K562 (cell line): ENCODE results near the gene PPT1. TPM values are rescaled to one million over a fixed set of nuclear protein-coding genes. Genes with fewer than 3 reads are reported as not detected.

Source experiments
- ATAC-seq: fragments of 200-7000 bp; cut with Tn5 transposase; 3 replicates; pipeline ENCODE4 v1.9.1; 2020; ENCODE audit warnings: moderate library complexity
- BruUV-seq: library from RNA; stranded (reverse); fragments of 400-500 nt; replicated peaks from 2 replicates; lab custom pipeline; 2021; lab: Mats Ljungman, UMichigan
- CTCF ChIA-PET: fragments of 300-600 bp; formaldehyde crosslinking; extraction: SDS; loops from one replicate; lab custom pipeline; 2021; ENCODE audit warnings: low intra/inter-chr PET ratio; lab: Yijun Ruan, JAX
- POLR2A ChIA-PET: fragments of 300-600, 350-650 bp; sonication (Branson Sonifier 250); formaldehyde crosslinking; extraction: SDS; loops from one replicate; lab custom pipeline; 2021; ENCODE audit warnings: antibody characterized with exemption, inconsistent platforms; lab: Yijun Ruan, JAX
- DNase-seq, 4 experiments: peaks; one replicate each; pipeline versions ENCODE4 v3.0.0 to v3.0.0-alpha.2; 2011 to 2018; ENCODE audit warnings: low spot score in 3 of 4, mixed read lengths in 3 of 4; ENCODE audit errors: extremely low read depth in 1 of 4
- FAIRE-seq: peaks from 2 replicates; lab custom pipeline; 2011; peaks lifted over from hg19 to GRCh38; lab: Jason Lieb, UNC
- H2AFZ ChIP-seq: 2 replicates; pipeline ENCODE4 v1.6.0; 2011; ENCODE audit warnings: low read depth, low read length, control low read depth, inconsistent platforms
- H3K27ac ChIP-seq: fragments of 200-600 bp; 3 replicates; pipeline ENCODE4 v1.8.0; 2011; ENCODE audit warnings: low read depth, mild to moderate bottlenecking, control low read depth, inconsistent platforms, low read length, moderate library complexity, mixed read lengths; ENCODE audit errors: extremely low read depth
- H3K27me3 ChIP-seq, 2 experiments: fragments of 300-600 bp in 1 of 2; 2 replicates in 1 of 2; 3 replicates in 1 of 2; pipeline versions ENCODE4 v1.6.0 to v1.8.0; 2011; ENCODE audit warnings: inconsistent platforms in 2 of 2, low read length in 2 of 2, mild to moderate bottlenecking in 1 of 2, mixed read lengths in 1 of 2, moderate library complexity in 1 of 2; ENCODE audit not compliant: control insufficient read depth in 2 of 2, insufficient read depth in 2 of 2
- H3K36me3 ChIP-seq: fragments of 300-600 bp; 3 replicates; pipeline ENCODE4 v1.8.0; 2011; ENCODE audit warnings: mild to moderate bottlenecking, low read length, inconsistent platforms; ENCODE audit not compliant: control insufficient read depth, insufficient read depth
- H3K4me1 ChIP-seq, 2 experiments: fragments of 200-600 bp in 1 of 2; replicated peaks in 1 of 2; 2 replicates in 1 of 2; 3 replicates in 1 of 2; pipeline versions ENCODE4 v1.5.1 to v1.8.0; 2011; ENCODE audit warnings: inconsistent platforms in 2 of 2, low read length in 2 of 2, mild to moderate bottlenecking in 1 of 2, mixed read lengths in 1 of 2, moderate library complexity in 1 of 2; ENCODE audit not compliant: control insufficient read depth in 2 of 2, insufficient read depth in 2 of 2
- H3K4me2 ChIP-seq: 2 replicates; pipeline ENCODE4 v1.6.1; 2011; ENCODE audit warnings: low read length, control low read depth, inconsistent platforms, mixed read lengths; ENCODE audit not compliant: insufficient read depth
- H3K4me3 ChIP-seq: fragments of 200-600 bp; sonication (generic), shearing (Covaris generic); 2 replicates; pipeline ENCODE4 v1.5.1; 2016; ENCODE audit warnings: control low read depth, inconsistent platforms
- H3K79me2 ChIP-seq: fragments of 200-600 bp; 3 replicates; pipeline ENCODE4 v1.8.0; 2011; ENCODE audit warnings: low read length, inconsistent platforms; ENCODE audit not compliant: control insufficient read depth, insufficient read depth
- H3K9ac ChIP-seq, 2 experiments: 2 replicates each; pipeline versions ENCODE4 v1.6.0 to v1.6.1; 2011; ENCODE audit warnings: low read depth in 2 of 2, low read length in 2 of 2, control low read depth in 1 of 2, inconsistent platforms in 1 of 2, mild to moderate bottlenecking in 1 of 2, mixed read lengths in 1 of 2; ENCODE audit not compliant: insufficient read depth in 1 of 2
- H3K9me1 ChIP-seq: one replicate; pipeline ENCODE4 v1.6.0; 2011; ENCODE audit warnings: inconsistent platforms, mild to moderate bottlenecking, low read length, moderate library complexity; ENCODE audit not compliant: control insufficient read depth, insufficient read depth
- H3K9me3 ChIP-seq: replicated peaks from 2 replicates; pipeline ENCODE4 v1.5.1; 2011; ENCODE audit warnings: low read depth, low read length, inconsistent platforms; ENCODE audit not compliant: control insufficient read depth, insufficient read depth
- H4K20me1 ChIP-seq: replicated peaks from 2 replicates; pipeline ENCODE4 v1.6.1; 2011; ENCODE audit warnings: low read length, inconsistent platforms, mixed read lengths; ENCODE audit not compliant: control insufficient read depth, insufficient read depth
- ARID1B ChIP-seq: fragments of 450-650 bp; IDR thresholded peaks from 2 replicates; pipeline ENCODE4 v1.6.1; 2016; ENCODE audit warnings: antibody characterized with exemption, mild to moderate bottlenecking, inconsistent platforms
- CC2D1A ChIP-seq: fragments of 450-650 bp; IDR thresholded peaks from 2 replicates; pipeline ENCODE4 v1.6.1; 2017; ENCODE audit warnings: mild to moderate bottlenecking
- CHD2 ChIP-seq: IDR thresholded peaks from 2 replicates; pipeline ENCODE4 v1.6.1; 2011; ENCODE audit warnings: low read depth, low read length
- CREB1 ChIP-seq, 2 experiments: sonication (generic) in 1 of 2; formaldehyde crosslinking in 1 of 2; IDR thresholded peaks; 2 replicates each; pipeline versions ENCODE4 v1.6.1 to v1.8.0; 2012 to 2022; ENCODE audit warnings: inconsistent platforms in 1 of 2, mild to moderate bottlenecking in 1 of 2, missing genetic modification reagents in 1 of 2, moderate library complexity in 1 of 2
- KDM1A ChIP-seq, 2 experiments: fragments of 450-650 bp; IDR thresholded peaks; 2 replicates each; pipeline ENCODE4 v1.6.1; 2016; ENCODE audit warnings: mild to moderate bottlenecking in 2 of 2
- MYNN ChIP-seq, 2 experiments: sonication (generic); formaldehyde crosslinking in 1 of 2; IDR thresholded peaks; 2 replicates each; pipeline versions ENCODE4 v1.5.0 to v1.6.1; 2016 to 2020; ENCODE audit warnings: antibody characterized with exemption in 1 of 2, missing genetic modification reagents in 1 of 2
- NEUROD1 ChIP-seq: fragments of 150-350 bp; IDR thresholded peaks from 2 replicates; pipeline ENCODE4 v1.6.1; 2014; ENCODE audit warnings: borderline replicate concordance, low read length, low read depth; ENCODE audit not compliant: partially characterized antibody
- NFYB ChIP-seq: IDR thresholded peaks from 2 replicates; pipeline ENCODE4 v1.6.1; 2011; ENCODE audit warnings: mild to moderate bottlenecking, moderate library complexity; ENCODE audit not compliant: insufficient read length; ENCODE audit errors: extremely low read depth
- POLR2H ChIP-seq: IDR thresholded peaks from 2 replicates; pipeline ENCODE4 v1.6.1; 2016; ENCODE audit warnings: missing genetic modification characterization, low read depth, mild to moderate bottlenecking, control low read depth, missing compliant biosample characterization, moderate library complexity
- RFX7 ChIP-seq: fragments of 250-450 bp; sonication (Bioruptor Pico); IDR thresholded peaks from 2 replicates; pipeline ENCODE4 v1.5.1; 2021; ENCODE audit warnings: mild to moderate bottlenecking
- WGBS: fragments of 100-300 bp; shearing (Covaris generic); methylation state at CpG from one replicate; pipeline ENCODE4 v1.1.6; 2016; ENCODE audit warnings: low coverage, mixed read lengths; ENCODE audit not compliant: insufficient coverage; ENCODE audit errors: missing lambda C conversion rate; 5-methylcytosine and 5-hydroxymethylcytosine counted together
- in situ Hi-C: fragments of 300-500 bp; cut with MboI; formaldehyde crosslinking; loops from 4 replicates; pipeline ENCODE4 v1.15.0; 2018; ENCODE audit warnings: inconsistent platforms, mixed read lengths
- intact Hi-C: fragments of 100-400 bp; cut with micrococcal nuclease; formaldehyde crosslinking; loops from 2 replicates; pipeline ENCODE4 v1.14.2; 2022
- polyA plus RNA-seq, 8 experiments: library from polyadenylated mRNA; depleted of rRNA in 4 of 8; stranded (reverse) in 5 of 8; unstranded in 3 of 8; fragments of >200 nt; fragmentation: Nextera tagmentation in 2 of 8; fragmentation: Illumina TruSeq in 1 of 8; extraction: Ambion mirVana in 2 of 8; extraction: Trizol in 1 of 8; gene quantifications; 2 replicates each; pipeline versions ENCODE4 v1.2.1 to v1.2.3, GENCODE V29; 2011 to 2014; ENCODE audit warnings: inconsistent platforms in 1 of 8, missing spikeins in 1 of 8
- total RNA-seq, 7 experiments: library from RNA; depleted of rRNA in 6 of 7; stranded (reverse); fragments of >200 nt in 6 of 7; fragmentation: Illumina TruSeq in 2 of 7; extraction: Trizol in 2 of 7; gene quantifications; 2 replicates each; pipeline versions ENCODE4 v1.2.1 to v1.2.3, GENCODE V29; 2011 to 2021; ENCODE audit warnings: low replicate concordance in 1 of 7
- TF ChIP-seq, protein P1 (sequence below): IDR thresholded peaks from 2 replicates; pipeline ENCODE4 v1.6.1; 2016; ENCODE audit warnings: missing genetic modification characterization, missing compliant biosample characterization
- TF ChIP-seq, protein P2 (sequence below): fragments of 450-650 bp; formaldehyde crosslinking; IDR thresholded peaks from 2 replicates; pipeline ENCODE4 v1.4.0; 2020; ENCODE audit warnings: mild to moderate bottlenecking
- TF ChIP-seq, protein P3 (sequence below): fragments of 250-450 bp; sonication (Bioruptor Pico); IDR thresholded peaks from 2 replicates; pipeline ENCODE4 v1.4.0; 2020

PPT1 gene
- total and polyA plus RNA-seq, 9 of the 15 experiments (the other 6 are each of a cell fraction or from before 2014, with no cell fraction given): 72.2 to 285 (median 143) TPM

DNA sequence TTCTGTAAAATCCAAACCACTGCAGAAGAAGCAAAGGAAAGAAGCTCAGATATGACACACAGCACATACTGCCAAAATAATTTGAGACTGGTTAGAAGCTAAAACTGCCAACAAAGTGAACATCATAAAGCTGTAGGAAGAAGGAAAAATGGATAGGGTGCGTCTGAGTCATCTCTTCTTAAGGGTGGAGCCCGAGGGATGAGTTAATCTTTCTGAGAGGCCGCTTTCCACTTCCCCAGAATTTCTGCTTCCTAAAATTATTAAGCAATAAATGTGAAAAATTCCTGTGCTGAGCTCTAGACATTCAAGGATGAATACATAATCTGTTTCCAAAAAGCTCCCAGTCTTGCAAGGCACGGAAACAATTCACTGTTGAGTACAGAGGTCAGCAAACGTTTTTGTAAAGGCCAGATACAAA, 20.1 kb downstream of the PPT1 start (continued):
- TF ChIP-seq, protein P1, sequence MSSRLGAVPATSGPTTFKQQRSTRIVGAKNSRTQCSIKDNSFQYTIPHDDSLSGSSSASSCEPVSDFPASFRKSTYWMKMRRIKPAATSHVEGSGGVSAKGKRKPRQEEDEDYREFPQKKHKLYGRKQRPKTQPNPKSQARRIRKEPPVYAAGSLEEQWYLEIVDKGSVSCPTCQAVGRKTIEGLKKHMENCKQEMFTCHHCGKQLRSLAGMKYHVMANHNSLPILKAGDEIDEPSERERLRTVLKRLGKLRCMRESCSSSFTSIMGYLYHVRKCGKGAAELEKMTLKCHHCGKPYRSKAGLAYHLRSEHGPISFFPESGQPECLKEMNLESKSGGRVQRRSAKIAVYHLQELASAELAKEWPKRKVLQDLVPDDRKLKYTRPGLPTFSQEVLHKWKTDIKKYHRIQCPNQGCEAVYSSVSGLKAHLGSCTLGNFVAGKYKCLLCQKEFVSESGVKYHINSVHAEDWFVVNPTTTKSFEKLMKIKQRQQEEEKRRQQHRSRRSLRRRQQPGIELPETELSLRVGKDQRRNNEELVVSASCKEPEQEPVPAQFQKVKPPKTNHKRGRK (tag): no peak
- no peak for TF ChIP-seq MYNN (IDR thresholded peaks at IDR 0.05)
- no peak for TF ChIP-seq MYNN (CRISPR knock-in tag; IDR thresholded peaks at IDR 0.05)
- TF ChIP-seq RFX7 (CRISPR knock-in tag): no peak

DNA sequence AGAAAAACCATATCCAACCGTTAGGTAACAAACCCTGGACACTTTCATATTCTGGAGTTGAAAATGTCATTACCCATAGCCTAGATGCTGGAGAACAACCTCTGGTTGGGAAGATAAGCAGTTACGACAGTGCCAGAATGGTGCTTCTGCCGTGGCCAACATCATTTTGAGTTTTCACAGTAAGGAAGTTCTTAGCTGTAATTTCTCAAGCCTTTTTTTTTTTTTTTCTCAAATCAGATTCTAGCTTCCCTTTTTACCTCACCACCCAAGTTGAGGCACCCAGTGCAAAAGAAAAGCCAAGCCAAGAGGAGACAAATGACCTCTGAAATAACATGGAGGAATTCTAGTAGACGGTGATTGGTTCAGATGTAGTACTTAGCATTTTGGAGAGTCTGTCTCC, 21.8 kb downstream of the PPT1 start:
- 54% methylated on average over 4 of the region's 4 CpGs for WGBS
- TF ChIP-seq CC2D1A (no peak), CREB1 (IDR thresholded peaks at IDR 0.05) (no peak), CREB1 (CRISPR knock-in tag; IDR thresholded peaks at IDR 0.05) (no peak), POLR2H (peak; percentile 53), NFYB (no peak), CHD2 (no peak), ARID1B (0 out of 2 replicates have a peak, but pooled peaks have one; percentile 14), NEUROD1 (no peak), KDM1A (IDR thresholded peaks at IDR 0.05) (no peak)
- TF ChIP-seq, protein P2, sequence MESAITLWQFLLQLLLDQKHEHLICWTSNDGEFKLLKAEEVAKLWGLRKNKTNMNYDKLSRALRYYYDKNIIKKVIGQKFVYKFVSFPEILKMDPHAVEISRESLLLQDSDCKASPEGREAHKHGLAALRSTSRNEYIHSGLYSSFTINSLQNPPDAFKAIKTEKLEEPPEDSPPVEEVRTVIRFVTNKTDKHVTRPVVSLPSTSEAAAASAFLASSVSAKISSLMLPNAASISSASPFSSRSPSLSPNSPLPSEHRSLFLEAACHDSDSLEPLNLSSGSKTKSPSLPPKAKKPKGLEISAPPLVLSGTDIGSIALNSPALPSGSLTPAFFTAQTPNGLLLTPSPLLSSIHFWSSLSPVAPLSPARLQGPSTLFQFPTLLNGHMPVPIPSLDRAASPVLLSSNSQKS (CRISPR knock-in tag): no peak
- TF ChIP-seq, protein P3, sequence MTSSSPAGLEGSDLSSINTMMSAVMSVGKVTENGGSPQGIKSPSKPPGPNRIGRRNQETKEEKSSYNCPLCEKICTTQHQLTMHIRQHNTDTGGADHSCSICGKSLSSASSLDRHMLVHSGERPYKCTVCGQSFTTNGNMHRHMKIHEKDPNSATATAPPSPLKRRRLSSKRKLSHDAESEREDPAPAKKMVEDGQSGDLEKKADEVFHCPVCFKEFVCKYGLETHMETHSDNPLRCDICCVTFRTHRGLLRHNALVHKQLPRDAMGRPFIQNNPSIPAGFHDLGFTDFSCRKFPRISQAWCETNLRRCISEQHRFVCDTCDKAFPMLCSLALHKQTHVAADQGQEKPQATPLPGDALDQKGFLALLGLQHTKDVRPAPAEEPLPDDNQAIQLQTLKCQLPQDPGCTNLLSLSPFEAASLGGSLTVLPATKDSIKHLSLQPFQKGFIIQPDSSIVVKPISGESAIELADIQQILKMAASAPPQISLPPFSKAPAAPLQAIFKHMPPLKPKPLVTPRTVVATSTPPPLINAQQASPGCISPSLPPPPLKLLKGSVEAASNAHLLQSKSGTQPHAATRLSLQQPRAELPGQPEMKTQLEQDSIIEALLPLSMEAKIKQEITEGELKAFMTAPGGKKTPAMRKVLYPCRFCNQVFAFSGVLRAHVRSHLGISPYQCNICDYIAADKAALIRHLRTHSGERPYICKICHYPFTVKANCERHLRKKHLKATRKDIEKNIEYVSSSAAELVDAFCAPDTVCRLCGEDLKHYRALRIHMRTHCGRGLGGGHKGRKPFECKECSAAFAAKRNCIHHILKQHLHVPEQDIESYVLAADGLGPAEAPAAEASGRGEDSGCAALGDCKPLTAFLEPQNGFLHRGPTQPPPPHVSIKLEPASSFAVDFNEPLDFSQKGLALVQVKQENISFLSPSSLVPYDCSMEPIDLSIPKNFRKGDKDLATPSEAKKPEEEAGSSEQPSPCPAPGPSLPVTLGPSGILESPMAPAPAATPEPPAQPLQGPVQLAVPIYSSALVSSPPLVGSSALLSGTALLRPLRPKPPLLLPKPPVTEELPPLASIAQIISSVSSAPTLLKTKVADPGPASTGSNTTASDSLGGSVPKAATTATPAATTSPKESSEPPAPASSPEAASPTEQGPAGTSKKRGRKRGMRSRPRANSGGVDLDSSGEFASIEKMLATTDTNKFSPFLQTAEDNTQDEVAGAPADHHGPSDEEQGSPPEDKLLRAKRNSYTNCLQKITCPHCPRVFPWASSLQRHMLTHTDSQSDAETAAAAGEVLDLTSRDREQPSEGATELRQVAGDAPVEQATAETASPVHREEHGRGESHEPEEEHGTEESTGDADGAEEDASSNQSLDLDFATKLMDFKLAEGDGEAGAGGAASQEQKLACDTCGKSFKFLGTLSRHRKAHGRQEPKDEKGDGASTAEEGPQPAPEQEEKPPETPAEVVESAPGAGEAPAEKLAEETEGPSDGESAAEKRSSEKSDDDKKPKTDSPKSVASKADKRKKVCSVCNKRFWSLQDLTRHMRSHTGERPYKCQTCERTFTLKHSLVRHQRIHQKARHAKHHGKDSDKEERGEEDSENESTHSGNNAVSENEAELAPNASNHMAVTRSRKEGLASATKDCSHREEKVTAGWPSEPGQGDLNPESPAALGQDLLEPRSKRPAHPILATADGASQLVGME (CRISPR knock-in tag): no peak

More for the DNA sequence above, 21.8 kb downstream of the PPT1 start:
- peaks cover 89% of the 10 kb centered on the region for H3K36me3 ChIP-seq
- no peak overlapping the region for H2AFZ ChIP-seq
- DNase-seq: no peak
- no peak overlapping the region for H3K4me3 ChIP-seq
- no TSS peak for BruUV-seq
- H3K4me1 ChIP-seq: peaks cover 0 to 13% of the 10 kb centered on the region in 2 experiments; a peak in 3 of 5 replicates
- no peak for FAIRE-seq
- CTCF ChIA-PET: interaction anchor here (1.9 kb wide), 1 partner anchor 263 kb away, joined by 6 read pairs; no protein-coding TSS in a partner anchor
- intact Hi-C loops (no loop called here), in situ Hi-C loops (no loop called here)
- no peaks in the 10 kb centered on the region for H3K27me3 ChIP-seq
- H3K9ac ChIP-seq: no peak overlapping the region
- no peak for ATAC-seq
- no peak overlapping the region for H3K4me2 ChIP-seq
- H3K9me3 ChIP-seq: no peaks in the 10 kb centered on the region
- no peaks in the 10 kb centered on the region for H4K20me1 ChIP-seq
- POLR2A ChIA-PET: interaction anchor here (0.7 to 2.1 kb wide), 3 partner anchors 10 to 173 kb away, joined by 3 to 11 read pairs (median 4); no protein-coding TSS in a partner anchor
- H3K27ac ChIP-seq: no peak overlapping the region
- H3K79me2 ChIP-seq: no peaks in the 10 kb centered on the region
- no peaks in the 10 kb centered on the region for H3K9me1 ChIP-seq
